HG02852 (cell line): Measurements from ENCODE around the gene EIF5.
A peak's percentile ranks its signal among the peaks of the same experiment; 100 is the strongest.

ENCODE experiments used
- ATAC-seq: cut with Tn5 transposase; IDR thresholded peaks from one replicate; pipeline ENCODE4 v1.9.1; 2021; ENCODE audit warnings: mild to moderate bottlenecking, moderate library complexity; ENCODE audit not compliant: unreplicated experiment

EIF5 gene

DNA sequence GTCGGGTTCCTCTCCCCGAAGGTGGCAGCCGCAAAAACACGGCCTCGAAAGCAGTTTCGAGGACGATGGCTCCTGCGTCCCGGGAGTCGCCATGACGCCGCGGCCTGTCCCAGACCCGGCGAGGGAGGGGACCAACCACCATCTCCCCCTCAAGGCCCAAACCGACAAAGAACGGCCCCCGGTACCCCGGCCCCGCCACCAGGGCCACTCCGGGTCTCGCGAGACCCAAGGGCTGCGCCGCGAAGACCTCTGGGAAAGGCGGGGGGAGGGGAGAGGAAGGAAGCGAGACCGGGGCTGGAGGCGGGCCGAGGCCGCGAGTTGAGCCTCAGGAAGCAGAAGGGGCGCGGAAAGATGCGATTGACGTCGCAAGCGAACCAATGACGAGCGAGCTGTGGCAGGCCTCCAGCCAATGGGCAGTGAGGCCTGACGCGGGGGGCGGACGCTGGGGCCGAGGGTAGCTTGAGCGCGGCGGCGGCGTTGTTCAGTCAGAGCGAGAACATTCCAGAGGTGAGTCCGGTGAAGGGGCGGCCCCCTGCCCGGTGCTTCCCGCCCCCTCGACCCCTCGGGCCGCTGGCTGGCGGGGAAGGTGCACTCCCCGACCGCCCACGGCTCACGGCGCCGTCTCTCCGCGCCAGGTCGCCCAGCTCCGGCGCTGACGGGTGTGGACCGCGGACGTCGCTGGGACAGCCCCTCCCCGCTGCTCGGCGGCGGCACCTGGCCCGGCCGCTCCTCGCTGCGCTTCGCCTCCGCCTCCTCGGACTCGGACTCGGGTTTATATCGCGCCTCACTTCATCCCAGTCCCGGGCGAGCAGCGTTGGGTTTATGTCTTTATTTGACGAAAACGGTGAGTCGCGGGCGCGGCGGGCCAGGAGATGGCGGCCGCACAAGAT, at the start of gene EIF5:
Gene EIF5 (plus strand): TSS at position 484 of the 890 bp plus-strand sequence. CDS start 1,624 bp downstream, outside the sequence.
- peak; percentile 82 for ATAC-seq

DNA sequence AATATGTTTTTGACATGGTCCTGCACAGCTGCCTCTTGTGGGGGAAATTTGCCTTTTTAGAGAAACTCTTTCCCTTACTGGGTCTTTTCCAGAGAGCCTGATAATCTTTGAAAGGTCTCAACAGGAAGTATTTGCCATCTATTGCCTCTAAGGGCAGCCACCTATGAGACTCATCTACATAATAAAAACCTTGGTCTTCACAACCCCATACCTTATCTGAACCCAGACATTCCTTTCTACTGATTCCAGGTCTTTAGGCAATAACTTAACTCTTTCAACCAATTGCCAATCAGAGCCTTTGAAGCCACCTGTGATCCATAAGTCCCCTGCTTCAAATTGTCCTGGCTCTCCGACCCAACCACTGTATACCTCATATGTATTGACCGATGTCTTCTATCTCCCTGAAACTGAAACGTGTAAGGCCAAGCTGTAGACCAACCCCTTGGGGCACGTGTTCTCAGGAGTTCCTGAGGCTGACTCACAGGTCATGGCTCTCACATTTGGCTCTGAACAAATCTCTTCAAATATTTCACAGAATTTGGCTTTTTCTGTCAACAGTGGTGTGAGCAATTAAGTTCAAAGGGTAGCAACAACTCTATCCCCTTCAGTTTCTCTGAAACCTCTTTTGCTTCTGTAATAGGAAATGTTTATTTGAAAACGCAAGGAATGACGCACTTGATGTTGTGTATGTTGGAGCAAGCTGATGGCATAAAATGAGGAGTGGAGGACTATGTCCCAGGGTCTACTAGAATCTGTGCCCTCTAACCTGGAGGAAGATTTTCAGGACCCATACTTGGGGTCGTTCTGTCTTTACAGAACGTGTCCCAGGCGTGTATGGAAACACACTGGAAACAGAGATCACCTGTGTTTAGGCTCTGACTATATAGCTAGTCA, 49.2 kb upstream of the EIF5 start:
- ATAC-seq, result no peak

DNA sequence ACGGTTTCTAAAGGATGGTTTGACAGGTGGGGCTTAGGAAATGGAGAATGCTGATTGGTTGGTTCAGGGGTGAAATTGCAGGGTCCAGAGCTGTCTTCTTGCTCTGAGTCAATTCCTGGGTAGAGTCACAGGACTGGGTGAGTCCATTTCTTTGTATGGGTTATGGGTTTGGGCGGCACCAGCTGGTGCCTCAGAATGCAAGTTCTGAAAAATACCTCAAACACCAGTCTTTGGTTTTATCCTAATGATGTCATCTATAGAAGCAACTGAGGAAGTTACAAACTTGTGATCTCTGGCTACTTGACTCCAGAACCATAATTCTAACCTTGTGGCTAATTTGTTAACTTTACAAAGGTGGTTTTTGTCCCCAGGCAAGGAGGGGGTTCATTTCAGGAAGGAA, 47.6 kb upstream of the EIF5 start:
- no peak for ATAC-seq

GRCh38 chr14:103286968-103287850, 46.8 kb upstream of the EIF5 start:
- no peak for ATAC-seq

DNA sequence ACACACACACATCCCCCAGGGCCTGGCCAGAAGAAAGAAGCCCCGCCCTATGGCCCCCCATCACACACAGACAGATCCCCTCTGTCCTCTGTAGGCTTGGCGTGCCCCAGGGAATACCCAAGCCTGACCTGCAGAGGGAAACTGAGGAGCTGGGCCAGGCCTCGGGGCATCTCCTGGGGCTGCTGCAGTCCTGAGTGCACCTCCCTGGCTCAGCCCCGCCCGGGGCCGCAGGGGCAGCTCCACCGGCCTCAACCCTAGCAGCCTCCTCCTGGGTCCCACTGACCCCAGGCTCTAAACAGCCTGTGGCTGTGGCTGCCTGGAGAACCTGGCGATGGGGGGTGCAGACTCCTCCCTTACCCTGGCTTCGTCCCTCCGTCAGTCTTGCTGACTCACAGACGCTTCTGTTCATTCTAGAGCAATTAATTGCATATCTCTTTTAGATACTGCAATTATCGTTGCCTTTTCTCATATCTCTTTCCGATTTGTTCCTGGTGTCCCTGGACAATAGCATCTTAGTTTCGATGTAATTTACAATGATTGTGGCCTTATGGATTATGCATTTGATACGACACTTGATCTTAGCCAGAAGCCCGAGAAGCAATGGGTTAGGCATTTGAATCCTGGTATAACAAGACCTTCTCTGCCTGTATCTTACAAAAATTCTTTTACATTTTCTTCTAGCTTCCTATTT, 45.8 kb upstream of the EIF5 start:
- ATAC-seq, result no peak

DNA sequence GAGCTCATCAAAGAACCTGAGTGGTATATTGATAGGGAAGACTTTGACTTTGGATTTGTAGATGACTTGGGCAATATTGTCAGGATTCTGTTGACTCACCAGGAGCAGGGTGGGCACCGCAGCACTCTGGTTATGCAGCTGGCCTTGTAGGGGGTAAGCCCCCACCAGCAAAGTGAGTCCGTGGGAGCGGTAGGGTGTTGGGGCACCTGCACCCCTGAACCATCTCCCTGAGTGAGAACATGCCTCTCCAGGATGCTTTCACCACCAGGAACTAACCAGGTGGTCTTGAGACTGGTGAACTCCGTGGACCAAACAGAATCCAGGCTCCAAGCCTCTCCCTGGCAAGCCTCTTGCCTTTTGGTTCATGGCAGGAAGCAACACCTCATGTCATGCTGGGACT, 44.0 kb upstream of the EIF5 start:
- no peak for ATAC-seq

- ATAC-seq, result no peak
Measured at GRCh38 chr14:103290494-103290893, 43.5 kb upstream of the EIF5 start.

DNA sequence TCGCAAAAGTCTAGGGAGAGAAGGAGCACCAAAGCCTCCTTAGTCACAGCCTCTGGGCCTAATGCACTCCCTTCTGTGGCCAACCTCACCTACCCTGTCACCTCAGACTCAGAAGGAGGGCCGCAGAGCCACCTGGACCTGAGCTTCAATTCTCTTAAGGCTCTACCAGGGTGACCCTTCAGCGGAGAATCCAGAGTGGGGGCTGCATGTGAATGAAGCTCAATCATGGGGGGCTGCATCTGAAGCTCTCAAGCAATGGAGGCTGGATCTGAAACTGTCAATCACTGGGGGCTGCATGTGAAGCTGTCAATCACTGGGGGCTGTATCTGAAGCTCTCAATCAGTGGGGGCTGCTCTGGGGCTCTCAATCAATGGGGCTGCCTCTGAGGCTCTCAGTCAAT, 43.1 kb upstream of the EIF5 start:
- ATAC-seq, result no peak

GRCh38 chr14:103292426-103293374, 41.3 kb upstream of the EIF5 start:
- no peak for ATAC-seq

DNA sequence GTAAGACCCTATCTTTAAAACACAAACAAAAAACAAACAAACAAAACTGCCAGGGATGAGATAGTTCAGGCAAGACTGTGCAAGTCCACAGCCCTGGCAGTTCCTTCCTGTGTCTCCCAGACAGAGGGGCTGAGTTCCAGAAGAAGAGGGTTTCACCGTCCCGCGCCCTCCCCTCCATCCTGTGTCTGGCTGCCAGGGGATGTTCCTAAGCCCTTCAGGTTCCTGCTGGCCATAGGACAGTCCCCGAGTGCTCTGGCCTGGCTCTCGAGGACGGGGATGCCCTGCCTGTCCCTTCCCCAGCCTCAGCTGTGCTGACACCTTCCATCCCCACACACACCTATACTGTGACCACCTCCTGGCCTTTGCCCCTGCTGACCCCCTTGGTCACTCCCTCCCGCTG, 40.6 kb upstream of the EIF5 start:
- no peak for ATAC-seq

- no peak for ATAC-seq
Measured at GRCh38 chr14:103294091-103294490, 39.9 kb upstream of the EIF5 start.

GRCh38 chr14:103296007-103296406, 38.0 kb upstream of the EIF5 start:
- ATAC-seq, result no peak

DNA sequence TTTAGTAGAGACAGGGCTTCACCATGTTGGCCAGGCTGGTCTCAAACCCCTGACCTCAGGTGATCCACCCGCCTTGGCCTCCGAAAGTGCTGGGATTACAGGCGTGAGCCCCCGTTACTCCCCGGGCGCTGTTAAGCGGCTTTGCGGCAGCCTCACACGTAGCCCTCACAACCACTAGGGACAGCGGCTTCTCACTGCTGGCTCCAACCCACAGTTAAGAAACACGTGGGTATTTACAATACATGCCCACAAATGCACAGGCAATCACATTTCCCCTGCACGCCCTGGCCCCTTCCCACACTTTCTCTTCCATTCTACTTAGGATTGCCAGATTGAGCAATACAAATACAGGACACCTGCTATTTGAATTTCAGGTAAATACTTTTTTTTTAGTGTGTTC, 37.0 kb upstream of the EIF5 start:
- no peak for ATAC-seq

GRCh38 chr14:103298620-103299019, 35.4 kb upstream of the EIF5 start:
- ATAC-seq, result no peak

GRCh38 chr14:103301512-103302354, 32.3 kb upstream of the EIF5 start:
- no peak for ATAC-seq

- ATAC-seq, result no peak
Measured at GRCh38 chr14:103302966-103303365, 31.1 kb upstream of the EIF5 start.

- no peak for ATAC-seq
Measured at GRCh38 chr14:103304706-103305105, 29.3 kb upstream of the EIF5 start.
